Suprapubic skin (tissue), 4 donors: ENCODE data around the gene ABLIM2. TPM values are rescaled to one million over a fixed set of nuclear protein-coding genes. Genes with fewer than 3 reads are reported as not detected.
"Not testable (repeated sequence)": the region's sequence is repeated elsewhere in the genome, so short reads cannot be mapped to it uniquely, and the experiment has no call there.

Source experiments
- DNase-seq, 2 donors: peaks; one replicate each; pipeline ENCODE4 v3.0.0-alpha.2; 2019; ENCODE audit warnings: low spot score in 2 of 2
- H3K27ac ChIP-seq: fragments of 200-600 bp; sonication (generic); one replicate; pipeline ENCODE4 v1.5.1; 2019
- H3K27me3 ChIP-seq: fragments of 200-600 bp; sonication (generic); one replicate; pipeline ENCODE4 v1.5.1; 2019
- H3K36me3 ChIP-seq: fragments of 200-600 bp; sonication (generic); one replicate; pipeline ENCODE4 v1.5.1; 2019
- H3K4me1 ChIP-seq: fragments of 200-600 bp; sonication (generic); one replicate; pipeline ENCODE4 v1.5.1; 2019
- H3K4me3 ChIP-seq: fragments of 200-600 bp; sonication (generic); one replicate; pipeline ENCODE4 v1.5.1; 2019; ENCODE audit warnings: mild to moderate bottlenecking
- H3K9me3 ChIP-seq: fragments of 200-600 bp; sonication (generic); one replicate; pipeline ENCODE4 v1.5.1; 2019
- EP300 ChIP-seq: sonication (generic); formaldehyde crosslinking; IDR thresholded peaks from one replicate; pipeline ENCODE4 v1.6.1; 2017; ENCODE audit warnings: antibody characterized with exemption
- POLR2A ChIP-seq, 2 donors: fragments of 450-650 bp; IDR thresholded peaks; one replicate each; pipeline ENCODE4 v1.6.1; 2017; ENCODE audit warnings: antibody characterized with exemption in 2 of 2, mild to moderate bottlenecking in 2 of 2, moderate library complexity in 2 of 2
- POLR2AphosphoS5 ChIP-seq, 3 donors: sonication (generic); formaldehyde crosslinking; IDR thresholded peaks; one replicate each; pipeline ENCODE4 v1.6.1; 2017; ENCODE audit warnings: antibody characterized with exemption in 3 of 3
- WGBS: methylation state at CpG from one replicate; pipeline ENCODE4 v1.1.5; 2018; 5-methylcytosine and 5-hydroxymethylcytosine counted together
- total RNA-seq, 4 donors: library from RNA; depleted of rRNA; stranded (reverse); fragments of >200 nt; gene quantifications; one replicate each; pipeline ENCODE4 v1.1.0, GENCODE V29; 2016
- TF ChIP-seq, protein P1 (sequence below), 2 donors: fragments of 200-600 bp in 1 of 2; fragments of 450-650 bp in 1 of 2; sonication (generic) in 1 of 2; IDR thresholded peaks; one replicate each; pipeline ENCODE4 v1.5.1; 2016 to 2019; ENCODE audit warnings: antibody characterized with exemption in 2 of 2, mild to moderate bottlenecking in 1 of 2, moderate library complexity in 1 of 2

ABLIM2 gene
- total RNA-seq, 4 donors from 2014 or later, result 11.2 to 16.9 (median 13.3) TPM

DNA sequence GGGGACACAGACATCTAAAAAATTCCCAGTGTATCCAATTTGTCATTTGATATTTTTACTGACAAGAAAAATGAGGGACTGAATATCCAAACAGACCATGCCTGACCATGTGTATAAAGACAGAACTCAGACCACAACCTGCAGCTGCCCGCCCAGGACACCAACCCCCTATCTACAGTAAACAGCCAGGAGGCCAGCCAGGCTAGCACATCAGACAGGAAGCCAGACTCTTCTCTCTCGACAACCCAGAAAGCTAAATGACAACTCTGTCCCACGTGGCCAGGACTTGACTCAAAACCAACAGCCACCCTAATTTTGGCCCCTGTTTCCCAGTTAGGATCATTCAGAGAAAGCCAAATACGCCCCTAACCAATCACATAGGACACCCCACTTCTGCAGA, 234.0 kb downstream of the ABLIM2 start:
- WGBS, result 61% methylated on average over 4 of the region's 4 CpGs
- Histone ChIP-seq H3K9me3 (no peaks in the 10 kb centered on the region), H3K4me3 (no peak overlapping the region), H3K36me3 (no peaks in the 10 kb centered on the region), H3K27ac (no peak overlapping the region), H3K27me3 (no peaks in the 10 kb centered on the region), H3K4me1 (peaks cover 10% of the 10 kb centered on the region)
- TF ChIP-seq POLR2A (IDR thresholded peaks at IDR 0.05) (no peak), POLR2AphosphoS5 (IDR thresholded peaks at IDR 0.05) (no peak), EP300 (no peak)
- TF ChIP-seq, protein P1, sequence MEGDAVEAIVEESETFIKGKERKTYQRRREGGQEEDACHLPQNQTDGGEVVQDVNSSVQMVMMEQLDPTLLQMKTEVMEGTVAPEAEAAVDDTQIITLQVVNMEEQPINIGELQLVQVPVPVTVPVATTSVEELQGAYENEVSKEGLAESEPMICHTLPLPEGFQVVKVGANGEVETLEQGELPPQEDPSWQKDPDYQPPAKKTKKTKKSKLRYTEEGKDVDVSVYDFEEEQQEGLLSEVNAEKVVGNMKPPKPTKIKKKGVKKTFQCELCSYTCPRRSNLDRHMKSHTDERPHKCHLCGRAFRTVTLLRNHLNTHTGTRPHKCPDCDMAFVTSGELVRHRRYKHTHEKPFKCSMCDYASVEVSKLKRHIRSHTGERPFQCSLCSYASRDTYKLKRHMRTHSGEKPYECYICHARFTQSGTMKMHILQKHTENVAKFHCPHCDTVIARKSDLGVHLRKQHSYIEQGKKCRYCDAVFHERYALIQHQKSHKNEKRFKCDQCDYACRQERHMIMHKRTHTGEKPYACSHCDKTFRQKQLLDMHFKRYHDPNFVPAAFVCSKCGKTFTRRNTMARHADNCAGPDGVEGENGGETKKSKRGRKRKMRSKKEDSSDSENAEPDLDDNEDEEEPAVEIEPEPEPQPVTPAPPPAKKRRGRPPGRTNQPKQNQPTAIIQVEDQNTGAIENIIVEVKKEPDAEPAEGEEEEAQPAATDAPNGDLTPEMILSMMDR (IDR thresholded peaks at IDR 0.05), result no peak
- DNase-seq, result no peak

DNA sequence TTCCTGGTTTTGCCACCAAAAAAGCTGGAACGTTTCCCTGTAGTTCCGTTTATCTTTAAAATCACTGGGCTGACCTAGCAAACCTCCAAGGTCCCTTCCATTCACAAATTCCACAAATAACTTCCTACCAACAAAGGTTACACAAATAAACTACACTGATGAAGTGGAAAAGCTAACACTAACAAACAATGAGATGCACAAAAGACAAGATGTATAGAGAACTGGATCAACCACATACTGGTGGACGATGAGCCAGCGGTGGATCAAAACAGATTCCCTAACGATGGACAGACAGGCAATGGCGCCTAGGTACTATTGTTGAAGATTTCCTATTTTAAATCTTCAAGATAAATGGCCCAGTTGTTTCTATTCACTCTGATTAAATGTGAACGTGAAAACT, 234.4 kb downstream of the ABLIM2 start:
- WGBS, result 65% methylated on average over 7 of the region's 7 CpGs
- Histone ChIP-seq H3K36me3 (no peaks in the 10 kb centered on the region), H3K9me3 (no peaks in the 10 kb centered on the region), H3K27ac (no peak overlapping the region), H3K4me1 (peaks cover 6% of the 10 kb centered on the region), H3K27me3 (no peaks in the 10 kb centered on the region), H3K4me3 (no peak overlapping the region)
- no peak for DNase-seq
- no peak for TF ChIP-seq POLR2A (IDR thresholded peaks at IDR 0.05)
- no peak for TF ChIP-seq POLR2AphosphoS5 (IDR thresholded peaks at IDR 0.05)
- TF ChIP-seq, protein P1 (IDR thresholded peaks at IDR 0.05), result no peak
- TF ChIP-seq EP300, result no peak

DNA sequence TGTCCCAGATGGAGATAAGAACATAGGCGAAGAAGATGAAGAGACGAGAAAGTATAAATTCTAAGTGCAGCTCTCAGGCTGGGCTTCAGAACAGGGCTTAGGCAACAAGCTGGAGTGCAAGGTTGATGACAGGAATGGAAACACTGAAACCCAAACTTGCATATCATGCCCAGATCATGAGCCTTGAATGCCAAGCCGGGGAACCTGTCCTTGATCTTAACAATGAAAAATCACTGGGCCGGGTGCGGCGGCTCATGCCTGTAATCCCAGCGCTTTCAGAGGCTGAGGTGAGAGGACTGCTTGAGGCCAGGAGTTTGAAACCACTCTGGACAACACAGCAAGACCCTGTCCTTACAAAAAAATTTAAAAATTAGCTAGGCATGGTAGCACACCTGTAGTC, 236.1 kb downstream of the ABLIM2 start:
- no peak for TF ChIP-seq POLR2AphosphoS5 (IDR thresholded peaks at IDR 0.05)
- TF ChIP-seq, protein P1 (IDR thresholded peaks at IDR 0.05), result no peak
- no peak for TF ChIP-seq EP300
- no peak for TF ChIP-seq POLR2A (IDR thresholded peaks at IDR 0.05)
- no peaks in the 10 kb centered on the region for H3K9me3 ChIP-seq
- H3K36me3 ChIP-seq, result no peaks in the 10 kb centered on the region
- H3K27ac ChIP-seq, result no peak overlapping the region
- H3K27me3 ChIP-seq, result no peaks in the 10 kb centered on the region
- WGBS, result 94% methylated on average over 7 of the region's 7 CpGs
- no peak overlapping the region for H3K4me3 ChIP-seq
- DNase-seq, result no peak
- H3K4me1 ChIP-seq, result no peaks in the 10 kb centered on the region

DNA sequence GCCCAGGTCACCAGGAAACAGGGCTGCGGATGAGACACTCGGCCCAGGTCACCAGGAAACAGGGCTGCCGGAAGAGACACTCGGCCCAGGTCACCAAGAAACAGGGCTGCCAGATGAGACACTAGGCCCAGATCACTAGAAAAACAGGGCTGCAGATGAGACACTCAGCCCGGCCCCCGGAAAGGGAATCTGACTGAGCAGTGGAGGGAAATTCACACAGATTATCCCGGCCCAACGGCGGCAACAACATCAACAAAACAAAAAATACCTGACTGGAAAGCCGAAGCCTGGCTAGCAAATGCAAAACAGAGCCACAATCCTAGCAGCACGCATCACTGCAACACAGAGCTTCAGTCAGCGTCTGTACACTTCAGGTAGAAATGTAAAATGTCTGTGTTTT, 239.6 kb downstream of the ABLIM2 start:
- no peaks in the 10 kb centered on the region for H3K36me3 ChIP-seq
- TF ChIP-seq POLR2AphosphoS5 (IDR thresholded peaks at IDR 0.05) (no peak), EP300 (no peak), POLR2A (IDR thresholded peaks at IDR 0.05) (no peak)
- TF ChIP-seq, protein P1 (IDR thresholded peaks at IDR 0.05), result no peak
- 73% methylated on average over 12 of the region's 12 CpGs for WGBS
- H3K9me3 ChIP-seq, result no peaks in the 10 kb centered on the region
- H3K4me3 ChIP-seq, result no peak overlapping the region
- H3K27ac ChIP-seq, result no peak overlapping the region
- DNase-seq, result no peak
- no peaks in the 10 kb centered on the region for H3K4me1 ChIP-seq
- H3K27me3 ChIP-seq, result no peaks in the 10 kb centered on the region

DNA sequence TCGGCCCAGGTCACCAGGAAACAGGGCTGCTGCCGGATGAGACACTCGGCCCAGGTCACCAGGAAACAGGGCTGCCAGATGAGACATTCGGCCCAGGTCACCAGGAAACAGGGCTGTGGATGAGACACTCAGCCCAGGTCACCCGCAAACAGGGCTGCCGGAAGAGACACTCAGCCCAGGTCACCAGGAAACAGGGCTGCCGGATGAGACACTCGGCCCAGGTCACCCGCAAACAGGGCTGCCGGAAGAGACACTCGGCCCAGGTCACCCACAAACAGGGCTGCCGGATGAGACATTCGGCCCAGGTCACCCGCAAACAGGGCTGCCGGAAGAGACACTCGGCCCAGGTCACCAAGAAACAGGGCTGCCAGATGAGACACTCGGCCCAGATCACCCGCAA, 240.4 kb downstream of the ABLIM2 start:
- H3K4me1 ChIP-seq, H3K4me3 ChIP-seq, H3K9me3 ChIP-seq, H3K27ac ChIP-seq, H3K36me3 ChIP-seq, DNase-seq, H3K27me3 ChIP-seq: not testable (repeated sequence)
- 85% methylated on average over 16 of the region's 18 CpGs for WGBS

DNA sequence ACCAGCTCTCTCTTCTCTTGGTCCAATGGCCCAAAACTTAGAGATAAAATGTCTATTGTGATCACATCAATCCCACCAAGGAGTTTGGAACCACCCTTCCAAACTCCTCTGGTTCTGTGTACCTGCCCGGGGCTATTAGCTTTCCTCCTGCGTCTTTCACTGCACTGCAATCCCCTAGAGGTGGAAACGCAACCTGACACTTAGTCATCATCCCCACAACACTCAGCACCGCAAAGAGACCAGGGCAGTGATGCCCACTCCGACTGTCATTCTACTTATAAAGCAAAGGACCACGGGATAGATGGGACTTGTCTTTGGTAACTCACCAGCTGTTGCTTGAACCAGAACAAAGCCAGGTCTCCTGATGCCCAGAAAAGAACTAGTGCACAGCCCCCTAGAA, 240.9 kb downstream of the ABLIM2 start:
- TF ChIP-seq, protein P1 (IDR thresholded peaks at IDR 0.05), result no peak
- Histone ChIP-seq H3K27me3 (no peaks in the 10 kb centered on the region), H3K9me3 (no peaks in the 10 kb centered on the region), H3K27ac (no peak overlapping the region), H3K4me1 (no peaks in the 10 kb centered on the region), H3K36me3 (no peaks in the 10 kb centered on the region), H3K4me3 (no peak overlapping the region)
- WGBS, result 87% methylated on average over 6 of the region's 6 CpGs
- no peak for DNase-seq
